Measurements from ENCODE around the gene PCA3. TPM values are rescaled to one million over a fixed set of nuclear protein-coding genes. Genes with fewer than 3 reads are reported as not detected.

PCA3 gene
- total and polyA plus RNA-seq, 9 of the 15 experiments (the other 6 are each of a cell fraction or from before 2014, with no cell fraction given), result not detected

- TF ChIP-seq, protein P1, sequence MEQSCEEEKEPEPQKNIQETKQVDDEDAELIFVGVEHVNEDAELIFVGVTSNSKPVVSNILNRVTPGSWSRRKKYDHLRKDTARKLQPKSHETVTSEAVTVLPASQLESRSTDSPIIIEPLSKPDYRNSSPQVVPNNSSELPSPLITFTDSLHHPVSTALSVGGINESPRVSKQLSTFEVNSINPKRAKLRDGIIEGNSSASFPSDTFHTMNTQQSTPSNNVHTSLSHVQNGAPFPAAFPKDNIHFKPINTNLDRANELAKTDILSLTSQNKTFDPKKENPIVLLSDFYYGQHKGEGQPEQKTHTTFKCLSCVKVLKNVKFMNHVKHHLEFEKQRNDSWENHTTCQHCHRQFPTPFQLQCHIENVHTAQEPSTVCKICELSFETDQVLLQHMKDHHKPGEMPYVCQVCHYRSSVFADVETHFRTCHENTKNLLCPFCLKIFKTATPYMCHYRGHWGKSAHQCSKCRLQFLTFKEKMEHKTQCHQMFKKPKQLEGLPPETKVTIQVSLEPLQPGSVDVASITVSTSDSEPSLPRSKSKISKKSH (CRISPR knock-in tag; IDR thresholded peaks at IDR 0.05), result no peak
- TF ChIP-seq, protein P2, sequence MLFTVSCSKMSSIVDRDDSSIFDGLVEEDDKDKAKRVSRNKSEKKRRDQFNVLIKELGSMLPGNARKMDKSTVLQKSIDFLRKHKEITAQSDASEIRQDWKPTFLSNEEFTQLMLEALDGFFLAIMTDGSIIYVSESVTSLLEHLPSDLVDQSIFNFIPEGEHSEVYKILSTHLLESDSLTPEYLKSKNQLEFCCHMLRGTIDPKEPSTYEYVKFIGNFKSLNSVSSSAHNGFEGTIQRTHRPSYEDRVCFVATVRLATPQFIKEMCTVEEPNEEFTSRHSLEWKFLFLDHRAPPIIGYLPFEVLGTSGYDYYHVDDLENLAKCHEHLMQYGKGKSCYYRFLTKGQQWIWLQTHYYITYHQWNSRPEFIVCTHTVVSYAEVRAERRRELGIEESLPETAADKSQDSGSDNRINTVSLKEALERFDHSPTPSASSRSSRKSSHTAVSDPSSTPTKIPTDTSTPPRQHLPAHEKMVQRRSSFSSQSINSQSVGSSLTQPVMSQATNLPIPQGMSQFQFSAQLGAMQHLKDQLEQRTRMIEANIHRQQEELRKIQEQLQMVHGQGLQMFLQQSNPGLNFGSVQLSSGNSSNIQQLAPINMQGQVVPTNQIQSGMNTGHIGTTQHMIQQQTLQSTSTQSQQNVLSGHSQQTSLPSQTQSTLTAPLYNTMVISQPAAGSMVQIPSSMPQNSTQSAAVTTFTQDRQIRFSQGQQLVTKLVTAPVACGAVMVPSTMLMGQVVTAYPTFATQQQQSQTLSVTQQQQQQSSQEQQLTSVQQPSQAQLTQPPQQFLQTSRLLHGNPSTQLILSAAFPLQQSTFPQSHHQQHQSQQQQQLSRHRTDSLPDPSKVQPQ (CRISPR knock-in tag; IDR thresholded peaks at IDR 0.05; ENCODE audit: borderline replicate concordance), result no peak
- no peak for TF ChIP-seq HINFP (tag; conservative IDR thresholded peaks at IDR 0.05; ENCODE audit: low read depth)
- TF ChIP-seq BACH1 (tag; IDR thresholded peaks at IDR 0.05), result no peak
- TF ChIP-seq MIER1 (IDR thresholded peaks at IDR 0.05; ENCODE audit: low read depth), result no peak
- no peak for TF ChIP-seq ZNF586 (CRISPR knock-in tag; conservative IDR thresholded peaks at IDR 0.05)
- TF ChIP-seq ZNF436 (CRISPR knock-in tag; IDR thresholded peaks at IDR 0.05), result no peak
- no peak for TF ChIP-seq TRIM28 (IDR thresholded peaks at IDR 0.05)
Measured at GRCh38 chr9:76720245-76720644, 44.0 kb upstream of the PCA3 start (continued).
